SK-N-MC (cell line): ENCODE data around the gene EPB41L4B.
"Not testable (repeated sequence)": the region's sequence is repeated elsewhere in the genome, so short reads cannot be mapped to it uniquely, and the experiment has no call there.

ENCODE experiments used
- DNase-seq: peaks from one replicate; pipeline ENCODE4 v3.0.0-alpha.2; 2011; ENCODE audit warnings: low read depth, low spot score
- H3K27ac ChIP-seq: fragments of 200-600 bp; sonication (generic); 2 replicates; pipeline ENCODE4 v1.5.1; 2016; ENCODE audit warnings: mixed run types
- H3K36me3 ChIP-seq: fragments of 200-600 bp; sonication (generic); 2 replicates; pipeline ENCODE4 v1.6.1; 2017; ENCODE audit warnings: antibody characterized with exemption, low read length, mixed read lengths; ENCODE audit not compliant: insufficient read depth
- H3K4me3 ChIP-seq: fragments of 200-600 bp; sonication (generic); 2 replicates; pipeline ENCODE4 v1.5.1; 2016
- H3K9ac ChIP-seq: fragments of 200-600 bp; sonication (generic); 2 replicates; pipeline ENCODE4 v1.8.0; 2017; ENCODE audit warnings: mixed run types, mixed read lengths; ENCODE audit not compliant: insufficient read length
- H3K9me3 ChIP-seq: fragments of 200-600 bp; sonication (generic); 2 replicates; pipeline ENCODE4 v1.6.1; 2017; ENCODE audit warnings: low read depth, mild to moderate bottlenecking, antibody characterized with exemption, low read length, moderate library complexity, mixed read lengths
- EZH2 ChIP-seq: fragments of 200-600 bp; sonication (generic); IDR thresholded peaks from one replicate; pipeline ENCODE4 v1.6.1; 2017; ENCODE audit warnings: antibody characterized with exemption
- FOXP2 ChIP-seq: optimal IDR thresholded peaks from 2 replicates; pipeline ENCODE3; 2011; ENCODE audit warnings: mild to moderate bottlenecking, moderate library complexity; ENCODE audit not compliant: insufficient read depth; ENCODE audit errors: extremely low read length, control extremely low read depth
- POLR2AphosphoS5 ChIP-seq: IDR thresholded peaks from 2 replicates; pipeline ENCODE4 v1.6.1; 2012; ENCODE audit warnings: mild to moderate bottlenecking, low read depth, low read length, borderline replicate concordance

EPB41L4B gene

DNA sequence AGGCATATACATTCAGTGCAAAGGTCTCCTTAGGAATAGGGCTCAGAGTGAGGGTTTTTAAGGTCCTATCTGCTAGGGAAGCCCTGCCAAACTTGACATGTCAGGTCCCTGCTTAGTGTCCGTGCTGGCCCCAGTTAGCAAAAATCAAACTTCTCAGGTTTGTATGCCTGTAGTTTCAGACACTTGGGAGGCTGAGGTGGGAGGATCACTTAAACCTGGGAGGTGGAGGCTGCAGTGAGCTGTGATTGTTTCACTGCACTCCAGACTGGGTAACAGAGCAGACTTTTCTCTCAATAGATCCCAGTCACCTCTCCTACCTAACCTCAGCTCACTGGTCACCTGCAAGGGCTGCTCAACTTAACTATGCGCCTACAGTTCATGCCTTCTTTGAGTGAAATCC, 182.4 kb downstream of the EPB41L4B start:
- Histone ChIP-seq H3K27ac (no peak overlapping the region), H3K36me3 (no peaks in the 10 kb centered on the region), H3K9me3 (no peaks in the 10 kb centered on the region), H3K4me3 (no peak overlapping the region), H3K9ac (no peak overlapping the region)
- no peak for DNase-seq
- TF ChIP-seq POLR2AphosphoS5 = no peak
- no peak for TF ChIP-seq EZH2
- no peak for TF ChIP-seq FOXP2

GRCh38 chr9:109134167-109134578, 186.7 kb downstream of the EPB41L4B start:
- no peaks in the 10 kb centered on the region for H3K36me3 ChIP-seq
- H3K9ac ChIP-seq = no peak overlapping the region
- TF ChIP-seq FOXP2 = no peak
- no peak for TF ChIP-seq POLR2AphosphoS5
- TF ChIP-seq EZH2 = no peak
- no peak overlapping the region for H3K27ac ChIP-seq
- H3K4me3 ChIP-seq = no peak overlapping the region
- no peak for DNase-seq
- no peaks in the 10 kb centered on the region for H3K9me3 ChIP-seq

- no peak for TF ChIP-seq EZH2
- no peak for TF ChIP-seq FOXP2
- no peak for TF ChIP-seq POLR2AphosphoS5
- no peak overlapping the region for H3K27ac ChIP-seq
- no peaks in the 10 kb centered on the region for H3K9me3 ChIP-seq
- H3K4me3 ChIP-seq = no peak overlapping the region
- H3K36me3 ChIP-seq = no peaks in the 10 kb centered on the region
- no peak overlapping the region for H3K9ac ChIP-seq
- DNase-seq = no peak
Measured at GRCh38 chr9:109133533-109133932, 187.3 kb downstream of the EPB41L4B start.

- H3K9me3 ChIP-seq = no peaks in the 10 kb centered on the region
- no peak overlapping the region for H3K27ac ChIP-seq
- no peak overlapping the region for H3K4me3 ChIP-seq
- TF ChIP-seq POLR2AphosphoS5 (no peak), FOXP2 (no peak), EZH2 (no peak)
- no peaks in the 10 kb centered on the region for H3K36me3 ChIP-seq
- H3K9ac ChIP-seq = no peak overlapping the region
- no peak for DNase-seq
Measured at GRCh38 chr9:109132567-109133021, 188.3 kb downstream of the EPB41L4B start.

- TF ChIP-seq FOXP2 (no peak), EZH2 (no peak), POLR2AphosphoS5 (no peak)
- DNase-seq = no peak
- H3K36me3 ChIP-seq = no peaks in the 10 kb centered on the region
- no peak overlapping the region for H3K4me3 ChIP-seq
- H3K9me3 ChIP-seq = no peaks in the 10 kb centered on the region
- no peak overlapping the region for H3K27ac ChIP-seq
- H3K9ac ChIP-seq = no peak overlapping the region
Measured at GRCh38 chr9:109129470-109130197, 191.2 kb downstream of the EPB41L4B start.

- not testable (repeated sequence) for DNase-seq, H3K9me3 ChIP-seq, H3K4me3 ChIP-seq, H3K27ac ChIP-seq, H3K36me3 ChIP-seq, H3K9ac ChIP-seq
Measured at GRCh38 chr9:109126671-109127070, 194.2 kb downstream of the EPB41L4B start.

DNA sequence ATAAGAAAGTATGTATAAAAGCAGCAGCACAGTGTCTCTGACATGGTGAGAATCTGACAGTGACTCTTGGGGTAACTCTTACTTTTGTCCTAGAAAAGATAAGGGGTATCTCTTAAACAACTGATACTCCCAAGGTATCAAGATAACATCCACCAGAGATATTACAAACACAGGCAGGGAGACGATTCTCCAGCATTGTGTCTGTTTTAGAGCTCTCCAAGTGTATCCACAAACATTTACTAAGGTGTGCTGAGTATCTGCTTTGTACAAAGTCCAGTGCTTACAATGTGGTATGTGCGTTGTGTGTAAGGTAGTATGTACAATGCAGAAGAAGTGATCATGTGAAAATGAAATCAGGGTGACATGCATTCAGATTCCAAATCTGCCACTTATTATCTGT, 196.7 kb downstream of the EPB41L4B start:
- no peak overlapping the region for H3K27ac ChIP-seq
- H3K9ac ChIP-seq = no peak overlapping the region
- no peaks in the 10 kb centered on the region for H3K36me3 ChIP-seq

DNA sequence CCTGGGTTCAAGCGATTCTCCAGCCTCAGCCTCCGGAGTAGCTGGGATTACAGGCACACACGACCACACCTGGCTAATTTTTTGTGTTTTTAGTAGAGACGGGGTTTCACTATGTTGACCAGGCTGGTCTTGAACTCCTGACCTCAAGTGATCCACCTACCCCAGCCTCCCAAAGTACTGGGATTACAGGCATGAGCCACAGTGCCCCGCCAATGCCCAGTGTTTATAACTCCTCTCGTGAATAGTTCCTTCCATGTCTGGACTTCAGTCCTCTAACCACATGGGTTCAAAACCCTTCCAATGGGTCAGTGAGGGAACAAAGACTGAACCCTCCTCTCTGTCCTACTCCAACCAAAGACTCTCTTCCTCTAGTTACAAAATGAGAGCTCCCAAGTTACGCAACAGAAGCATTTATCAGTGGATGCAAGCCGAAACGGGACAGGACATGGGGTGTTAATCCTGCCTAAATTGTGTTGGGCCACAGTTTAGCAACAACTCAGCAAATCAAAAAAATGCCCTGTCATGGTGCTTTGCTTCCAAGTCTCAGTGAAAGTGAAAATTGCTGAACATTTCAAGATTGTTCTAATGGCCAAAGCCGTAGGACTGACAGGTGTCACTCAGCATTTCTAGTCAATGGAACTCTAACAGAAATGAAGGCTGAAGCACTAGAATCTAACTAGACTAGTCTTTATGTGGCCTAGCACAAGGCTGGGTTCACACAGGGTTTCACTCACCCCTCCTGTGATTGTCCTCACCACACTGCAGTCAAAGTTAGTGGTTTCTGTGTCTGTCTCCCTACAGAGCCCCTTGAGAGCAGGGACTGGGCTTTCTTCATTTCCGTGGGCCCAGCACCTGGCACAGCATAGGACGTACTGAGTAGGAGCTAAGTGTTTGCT, 197.9 kb downstream of the EPB41L4B start:
- H3K27ac ChIP-seq = no peak overlapping the region
- TF ChIP-seq POLR2AphosphoS5 (no peak), FOXP2 (no peak), EZH2 (no peak)
- H3K9ac ChIP-seq = no peak overlapping the region
- no peaks in the 10 kb centered on the region for H3K36me3 ChIP-seq
- no peaks in the 10 kb centered on the region for H3K9me3 ChIP-seq
- H3K4me3 ChIP-seq = no peak overlapping the region
- DNase-seq = no peak

More for the DNA sequence above, 196.7 kb downstream of the EPB41L4B start:
- TF ChIP-seq EZH2 (no peak), POLR2AphosphoS5 (no peak), FOXP2 (no peak)
- DNase-seq = no peak
- no peak overlapping the region for H3K4me3 ChIP-seq
- no peaks in the 10 kb centered on the region for H3K9me3 ChIP-seq
